Effector memory CD4-positive, alpha-beta T cell (primary cell): ENCODE results near the gene DISP2.

ENCODE experiments used
- DNase-seq, 3 donors: peaks; one replicate each; pipeline ENCODE4 v3.0.0-alpha.2; 2020
- H3K27ac ChIP-seq: 2 replicates; pipeline ENCODE4 v1.7.0; 2013; ENCODE audit warnings: mild to moderate bottlenecking, low read length, moderate library complexity; ENCODE audit not compliant: insufficient read depth, poor library complexity, severe bottlenecking
- H3K27me3 ChIP-seq: replicated peaks from 2 replicates; pipeline ENCODE4 v1.7.0; 2013; ENCODE audit warnings: mild to moderate bottlenecking, low read length; ENCODE audit not compliant: insufficient read depth, control insufficient read depth, poor library complexity, severe bottlenecking
- H3K36me3 ChIP-seq: 2 replicates; pipeline ENCODE4 v1.7.0; 2013; ENCODE audit warnings: mild to moderate bottlenecking, low read length, moderate library complexity; ENCODE audit not compliant: control insufficient read depth, insufficient read depth
- H3K4me1 ChIP-seq: 2 replicates; pipeline ENCODE4 v1.7.0; 2013; ENCODE audit warnings: low read length, mild to moderate bottlenecking; ENCODE audit not compliant: control insufficient read depth, insufficient read depth, poor library complexity, severe bottlenecking
- H3K4me3 ChIP-seq: 2 replicates; pipeline ENCODE4 v1.7.0; 2013; ENCODE audit warnings: low read length, low read depth, mild to moderate bottlenecking; ENCODE audit not compliant: insufficient read depth, poor library complexity, severe bottlenecking
- H3K9me3 ChIP-seq: 2 replicates; pipeline ENCODE4 v1.7.0; 2013; ENCODE audit warnings: mild to moderate bottlenecking, low read length, moderate library complexity; ENCODE audit not compliant: control insufficient read depth

The DISP2 gene

GRCh38 chr15:40342416-40343320, 15.4 kb upstream of the DISP2 start:
- H3K4me1 ChIP-seq, result peaks cover 5% of the 10 kb centered on the region
- no peak overlapping the region for H3K27ac ChIP-seq
- no peaks in the 10 kb centered on the region for H3K27me3 ChIP-seq
- no peaks in the 10 kb centered on the region for H3K36me3 ChIP-seq
- H3K9me3 ChIP-seq, result no peaks in the 10 kb centered on the region
- H3K4me3 ChIP-seq, result no peak overlapping the region
- no peak for DNase-seq

- Histone ChIP-seq H3K9me3 (no peaks in the 10 kb centered on the region), H3K27me3 (no peaks in the 10 kb centered on the region), H3K4me3 (no peak overlapping the region), H3K36me3 (no peaks in the 10 kb centered on the region), H3K27ac (no peak overlapping the region), H3K4me1 (no peaks in the 10 kb centered on the region)
- no peak for DNase-seq
Measured at GRCh38 chr15:40343512-40343911, 14.5 kb upstream of the DISP2 start.

DNA sequence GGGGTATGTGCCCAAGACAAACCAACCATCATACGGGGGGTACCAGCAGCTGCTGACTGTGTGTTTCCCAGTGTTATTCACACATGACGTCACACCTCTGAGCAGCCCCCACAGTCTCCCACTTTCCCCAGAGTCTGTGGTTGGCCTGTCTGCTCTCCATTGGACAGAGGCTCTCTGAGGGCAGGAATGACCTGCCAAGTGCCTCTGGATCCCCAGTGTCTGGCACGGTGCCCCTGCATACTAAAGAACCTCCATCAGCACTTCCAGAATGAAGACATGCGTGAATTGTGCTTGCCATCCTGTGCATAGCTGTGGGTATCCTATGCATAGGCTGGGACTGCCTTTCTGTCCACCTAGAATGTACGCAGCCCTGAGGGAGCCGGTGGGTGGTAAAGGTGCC, 13.8 kb upstream of the DISP2 start:
- H3K4me3 ChIP-seq, result no peak overlapping the region
- H3K9me3 ChIP-seq, result no peaks in the 10 kb centered on the region
- H3K4me1 ChIP-seq, result no peaks in the 10 kb centered on the region
- H3K27ac ChIP-seq, result no peak overlapping the region
- no peaks in the 10 kb centered on the region for H3K27me3 ChIP-seq
- no peak for DNase-seq
- no peaks in the 10 kb centered on the region for H3K36me3 ChIP-seq

DNA sequence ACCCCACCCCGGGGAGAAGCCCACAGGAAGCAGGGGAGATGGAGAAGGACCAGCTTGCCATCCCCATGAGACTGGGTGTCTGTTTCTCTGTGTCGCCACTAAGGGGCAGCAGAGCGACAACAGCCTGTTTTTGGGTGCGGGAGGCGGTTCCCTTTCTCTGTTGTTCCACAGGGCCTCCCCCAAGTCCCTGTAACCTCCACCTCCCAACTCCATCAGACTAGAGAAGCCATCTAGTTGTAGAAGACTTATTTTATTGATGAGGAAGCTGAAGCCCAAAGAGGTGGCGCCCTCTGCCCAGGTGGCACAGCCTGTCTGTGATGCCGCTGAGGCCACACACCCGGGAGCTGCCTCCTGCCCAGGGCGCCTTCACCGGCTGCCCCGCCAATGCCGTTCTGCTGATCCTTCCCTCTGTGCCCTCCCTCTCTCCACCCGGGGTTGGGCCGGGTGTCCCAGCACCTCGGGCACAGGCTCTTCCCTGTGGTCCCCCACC, 13.3 kb upstream of the DISP2 start:
- H3K27ac ChIP-seq, result no peak overlapping the region
- H3K27me3 ChIP-seq, result no peaks in the 10 kb centered on the region
- H3K4me1 ChIP-seq, result no peaks in the 10 kb centered on the region
- peak; percentile 32 to 56 (median 36) for DNase-seq
- H3K9me3 ChIP-seq, result no peaks in the 10 kb centered on the region
- no peak overlapping the region for H3K4me3 ChIP-seq
- H3K36me3 ChIP-seq, result no peaks in the 10 kb centered on the region

- no peak overlapping the region for H3K4me3 ChIP-seq
- no peaks in the 10 kb centered on the region for H3K36me3 ChIP-seq
- H3K4me1 ChIP-seq, result no peaks in the 10 kb centered on the region
- H3K27me3 ChIP-seq, result no peaks in the 10 kb centered on the region
- DNase-seq, result no peak
- H3K27ac ChIP-seq, result no peak overlapping the region
- no peaks in the 10 kb centered on the region for H3K9me3 ChIP-seq
Measured at GRCh38 chr15:40345225-40345866, 12.7 kb upstream of the DISP2 start.

- Histone ChIP-seq H3K27ac (no peak overlapping the region), H3K4me3 (no peak overlapping the region), H3K9me3 (no peaks in the 10 kb centered on the region), H3K27me3 (no peaks in the 10 kb centered on the region), H3K4me1 (no peaks in the 10 kb centered on the region), H3K36me3 (no peaks in the 10 kb centered on the region)
- no peak for DNase-seq
Measured at GRCh38 chr15:40345867-40346578, 12.0 kb upstream of the DISP2 start.

GRCh38 chr15:40346579-40347558, 11.2 kb upstream of the DISP2 start:
- no peak overlapping the region for H3K27ac ChIP-seq
- H3K27me3 ChIP-seq, result no peaks in the 10 kb centered on the region
- H3K9me3 ChIP-seq, result no peaks in the 10 kb centered on the region
- no peak overlapping the region for H3K4me3 ChIP-seq
- no peaks in the 10 kb centered on the region for H3K4me1 ChIP-seq
- no peaks in the 10 kb centered on the region for H3K36me3 ChIP-seq
- no peak for DNase-seq

GRCh38 chr15:40347559-40348473, 10.2 kb upstream of the DISP2 start:
- H3K9me3 ChIP-seq, result no peaks in the 10 kb centered on the region
- H3K27me3 ChIP-seq, result no peaks in the 10 kb centered on the region
- H3K4me3 ChIP-seq, result no peak overlapping the region
- H3K36me3 ChIP-seq, result no peaks in the 10 kb centered on the region
- no peak overlapping the region for H3K27ac ChIP-seq
- no peaks in the 10 kb centered on the region for H3K4me1 ChIP-seq
- DNase-seq, result no peak
